AG09309 (cell line): ENCODE measurements around the gene LOXL4.
A peak's percentile ranks its signal among the peaks of the same experiment; 100 is the strongest.

Experiments
- DNase-seq: peaks from one replicate; pipeline ENCODE4 v3.0.0-alpha.2; 2010; ENCODE audit warnings: low read depth
- H3K4me3 ChIP-seq: 2 replicates; pipeline ENCODE4 v1.5.1; 2011; ENCODE audit warnings: mild to moderate bottlenecking, low read depth, low read length, moderate library complexity; ENCODE audit not compliant: control insufficient read depth
- TF ChIP-seq, protein P1 (sequence below): IDR thresholded peaks from 2 replicates; pipeline ENCODE4 v1.5.1; 2011; ENCODE audit warnings: mild to moderate bottlenecking, low read depth, low read length, inconsistent platforms; ENCODE audit not compliant: insufficient read depth, control insufficient read depth; ENCODE audit errors: missing control alignments

LOXL4 gene

DNA sequence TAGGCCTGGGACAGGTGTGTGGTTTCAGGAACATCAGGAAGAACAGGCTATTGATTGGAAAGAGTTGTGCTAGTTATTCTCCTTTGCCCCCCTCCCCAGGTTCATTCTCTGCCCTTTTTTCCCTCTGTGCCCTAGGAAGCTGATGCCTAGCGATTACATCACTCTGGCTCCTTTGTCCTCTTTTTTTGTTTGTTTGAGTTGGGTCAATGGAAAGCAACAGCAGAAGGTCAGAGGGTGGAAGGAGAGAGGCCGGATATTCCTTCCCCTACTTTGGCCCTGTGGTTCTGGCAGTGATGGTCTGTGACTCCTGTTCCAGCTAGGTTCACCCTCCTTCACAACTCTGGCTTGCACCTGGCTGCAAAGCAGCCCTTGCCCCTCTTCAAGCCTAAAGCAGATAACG, 18.9 kb downstream of the LOXL4 start:
- TF ChIP-seq, protein P1, sequence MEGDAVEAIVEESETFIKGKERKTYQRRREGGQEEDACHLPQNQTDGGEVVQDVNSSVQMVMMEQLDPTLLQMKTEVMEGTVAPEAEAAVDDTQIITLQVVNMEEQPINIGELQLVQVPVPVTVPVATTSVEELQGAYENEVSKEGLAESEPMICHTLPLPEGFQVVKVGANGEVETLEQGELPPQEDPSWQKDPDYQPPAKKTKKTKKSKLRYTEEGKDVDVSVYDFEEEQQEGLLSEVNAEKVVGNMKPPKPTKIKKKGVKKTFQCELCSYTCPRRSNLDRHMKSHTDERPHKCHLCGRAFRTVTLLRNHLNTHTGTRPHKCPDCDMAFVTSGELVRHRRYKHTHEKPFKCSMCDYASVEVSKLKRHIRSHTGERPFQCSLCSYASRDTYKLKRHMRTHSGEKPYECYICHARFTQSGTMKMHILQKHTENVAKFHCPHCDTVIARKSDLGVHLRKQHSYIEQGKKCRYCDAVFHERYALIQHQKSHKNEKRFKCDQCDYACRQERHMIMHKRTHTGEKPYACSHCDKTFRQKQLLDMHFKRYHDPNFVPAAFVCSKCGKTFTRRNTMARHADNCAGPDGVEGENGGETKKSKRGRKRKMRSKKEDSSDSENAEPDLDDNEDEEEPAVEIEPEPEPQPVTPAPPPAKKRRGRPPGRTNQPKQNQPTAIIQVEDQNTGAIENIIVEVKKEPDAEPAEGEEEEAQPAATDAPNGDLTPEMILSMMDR, result no peak
- no peak for DNase-seq
- H3K4me3 ChIP-seq, result no peak overlapping the region

GRCh38 chr10:98248018-98248417, 20.0 kb downstream of the LOXL4 start:
- TF ChIP-seq, protein P1, result no peak
- DNase-seq, result no peak
- H3K4me3 ChIP-seq, result no peak overlapping the region

DNA sequence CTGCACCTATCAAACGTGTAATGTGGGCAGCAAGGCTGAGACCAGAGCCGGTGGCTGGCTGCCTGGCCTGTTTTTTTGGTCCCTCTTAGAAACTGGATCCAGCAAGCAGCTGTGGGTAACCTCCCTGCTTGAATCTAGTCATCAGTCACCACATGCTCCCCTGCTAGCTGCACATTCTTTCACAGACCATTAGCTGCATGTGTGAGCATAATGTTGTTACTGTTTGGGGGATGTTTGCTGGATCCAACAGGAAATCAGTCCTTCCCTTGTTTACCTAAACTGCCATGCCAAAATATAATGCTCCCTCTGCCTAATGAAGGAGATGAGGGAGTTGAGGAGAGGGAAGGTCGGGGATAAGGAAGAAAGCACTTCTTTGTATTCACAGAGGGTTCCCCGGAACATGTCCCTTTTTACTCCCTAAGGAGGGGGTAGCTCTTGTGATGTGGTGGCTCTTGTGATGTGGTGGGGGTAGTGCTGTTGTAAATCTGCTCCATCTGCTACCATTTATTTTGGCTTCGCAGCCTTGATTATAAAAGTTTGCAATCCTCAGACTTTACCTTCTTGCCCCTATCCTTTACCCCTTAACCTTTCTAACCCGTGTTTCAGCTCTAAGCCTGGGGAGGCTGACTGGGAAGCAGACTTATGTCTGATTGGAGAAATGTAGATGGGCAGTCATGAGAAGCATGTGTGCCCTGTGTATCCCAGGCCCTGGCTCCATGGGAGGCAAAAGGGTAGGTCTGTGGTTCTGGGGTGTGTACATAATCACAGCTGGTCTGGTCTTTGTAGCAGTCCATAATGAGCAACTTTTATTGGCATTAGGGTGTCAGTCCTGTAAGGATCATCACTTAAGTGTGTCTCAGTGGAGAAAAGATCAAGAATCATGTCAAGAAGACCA, 20.8 kb downstream of the LOXL4 start:
- no peak overlapping the region for H3K4me3 ChIP-seq
- TF ChIP-seq, protein P1, result no peak
- peak; percentile 44 for DNase-seq

- TF ChIP-seq, protein P1, result no peak
- no peak overlapping the region for H3K4me3 ChIP-seq
- DNase-seq, result no peak
These were observed 23.4 kb downstream of the LOXL4 start for GRCh38 chr10:98244586-98244985.

DNA sequence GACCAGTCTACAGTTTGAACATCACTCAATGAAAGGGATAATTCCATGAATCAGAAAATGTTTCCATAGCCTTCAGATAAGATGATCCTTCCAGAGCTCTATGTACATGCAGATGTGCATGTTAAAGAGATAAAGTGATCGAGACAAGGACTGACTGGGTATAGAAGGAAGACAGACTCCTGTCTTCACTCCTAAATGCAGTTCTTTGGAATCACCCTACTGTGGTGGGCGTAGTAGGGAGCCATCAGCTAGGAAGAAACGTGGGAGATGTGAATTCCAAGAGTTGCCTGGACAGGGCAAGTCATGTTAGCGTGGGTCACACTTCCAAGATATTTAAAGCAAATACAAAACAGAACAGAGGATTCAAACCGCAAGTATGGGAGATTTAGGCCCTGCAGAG, 23.9 kb downstream of the LOXL4 start:
- TF ChIP-seq, protein P1, result no peak
- no peak for DNase-seq
- H3K4me3 ChIP-seq, result no peak overlapping the region

- H3K4me3 ChIP-seq, result no peak overlapping the region
- DNase-seq, result no peak
- TF ChIP-seq, protein P1, result peak; percentile 53
These were observed 25.2 kb downstream of the LOXL4 start for GRCh38 chr10:98242823-98243222.
